H1 (cell line): Measurements from ENCODE around the gene PNPLA1.

Experiments
- POLR2A ChIP-seq, 2 experiments: IDR thresholded peaks; 1 replicate in 1 of 2; 2 replicates in 1 of 2; pipeline ENCODE4 v1.6.1; 2011; ENCODE audit warnings: low read depth in 2 of 2, low read length in 2 of 2, mild to moderate bottlenecking in 2 of 2; ENCODE audit errors: control extremely low read depth in 1 of 2
- RNF2 ChIP-seq: fragments of 200-900, 300-1000 bp; sonication (generic); IDR thresholded peaks from 2 replicates; pipeline ENCODE4 v1.7.1; 2016; ENCODE audit warnings: borderline replicate concordance, low read depth, mild to moderate bottlenecking, antibody characterized with exemption, low read length; ENCODE audit not compliant: poor library complexity, severe bottlenecking; ENCODE audit errors: missing control alignments
- SP2 ChIP-seq: IDR thresholded peaks from 2 replicates; pipeline ENCODE4 v1.6.1; 2012; ENCODE audit warnings: mild to moderate bottlenecking, low read length, inconsistent platforms
- TF ChIP-seq, protein P1 (sequence below): IDR thresholded peaks from 2 replicates; pipeline ENCODE4 v1.6.1; 2011; ENCODE audit warnings: low read length, improper control_type of control experiment
- TF ChIP-seq, protein P2 (sequence below), 3 experiments: IDR thresholded peaks; 1 replicate in 2 of 3; 2 replicates in 1 of 3; pipeline versions ENCODE4 v1.5.1 to v1.6.1; 2011; ENCODE audit warnings: low read length in 3 of 3, mild to moderate bottlenecking in 3 of 3, inconsistent platforms in 2 of 3, low read depth in 1 of 3, moderate library complexity in 1 of 3; ENCODE audit not compliant: insufficient read depth in 1 of 3; ENCODE audit errors: control extremely low read depth in 1 of 3

DNA sequence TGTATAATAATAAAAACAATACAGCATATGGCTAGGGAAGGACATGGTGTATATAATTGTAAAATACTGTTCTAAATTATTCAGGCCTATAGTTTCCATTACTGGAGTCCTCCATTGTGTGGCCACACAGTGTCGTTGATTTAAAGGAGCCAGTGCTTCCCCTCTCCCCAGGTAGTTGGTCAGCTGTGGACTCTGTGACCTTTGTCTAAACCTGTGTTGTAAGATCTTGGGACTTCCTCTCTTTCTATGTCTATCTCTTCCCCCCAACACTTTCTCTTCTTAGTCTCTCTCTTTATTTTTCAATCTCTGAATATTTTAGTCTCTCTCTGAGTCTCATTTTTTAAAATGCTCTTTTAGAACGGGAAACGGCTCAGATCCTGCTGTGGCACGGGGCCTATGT, 37.7 kb upstream of the PNPLA1 start:
- TF ChIP-seq RNF2 (no peak), POLR2A (IDR thresholded peaks at IDR 0.05; ENCODE audit: control extremely low read depth in 1 of 2, low read depth in 2 of 2, low read length in 2 of 2) (no peak), SP2 (no peak)
- TF ChIP-seq, protein P1, sequence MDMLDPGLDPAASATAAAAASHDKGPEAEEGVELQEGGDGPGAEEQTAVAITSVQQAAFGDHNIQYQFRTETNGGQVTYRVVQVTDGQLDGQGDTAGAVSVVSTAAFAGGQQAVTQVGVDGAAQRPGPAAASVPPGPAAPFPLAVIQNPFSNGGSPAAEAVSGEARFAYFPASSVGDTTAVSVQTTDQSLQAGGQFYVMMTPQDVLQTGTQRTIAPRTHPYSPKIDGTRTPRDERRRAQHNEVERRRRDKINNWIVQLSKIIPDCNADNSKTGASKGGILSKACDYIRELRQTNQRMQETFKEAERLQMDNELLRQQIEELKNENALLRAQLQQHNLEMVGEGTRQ: no peak
- TF ChIP-seq, protein P2, sequence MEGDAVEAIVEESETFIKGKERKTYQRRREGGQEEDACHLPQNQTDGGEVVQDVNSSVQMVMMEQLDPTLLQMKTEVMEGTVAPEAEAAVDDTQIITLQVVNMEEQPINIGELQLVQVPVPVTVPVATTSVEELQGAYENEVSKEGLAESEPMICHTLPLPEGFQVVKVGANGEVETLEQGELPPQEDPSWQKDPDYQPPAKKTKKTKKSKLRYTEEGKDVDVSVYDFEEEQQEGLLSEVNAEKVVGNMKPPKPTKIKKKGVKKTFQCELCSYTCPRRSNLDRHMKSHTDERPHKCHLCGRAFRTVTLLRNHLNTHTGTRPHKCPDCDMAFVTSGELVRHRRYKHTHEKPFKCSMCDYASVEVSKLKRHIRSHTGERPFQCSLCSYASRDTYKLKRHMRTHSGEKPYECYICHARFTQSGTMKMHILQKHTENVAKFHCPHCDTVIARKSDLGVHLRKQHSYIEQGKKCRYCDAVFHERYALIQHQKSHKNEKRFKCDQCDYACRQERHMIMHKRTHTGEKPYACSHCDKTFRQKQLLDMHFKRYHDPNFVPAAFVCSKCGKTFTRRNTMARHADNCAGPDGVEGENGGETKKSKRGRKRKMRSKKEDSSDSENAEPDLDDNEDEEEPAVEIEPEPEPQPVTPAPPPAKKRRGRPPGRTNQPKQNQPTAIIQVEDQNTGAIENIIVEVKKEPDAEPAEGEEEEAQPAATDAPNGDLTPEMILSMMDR (IDR thresholded peaks at IDR 0.05; ENCODE audit: control extremely low read depth in 1 of 3, insufficient read depth in 1 of 3, low read depth in 1 of 3, low read length in 3 of 3): no peak
